ENCODE results near the gene KANSL3.

DNA sequence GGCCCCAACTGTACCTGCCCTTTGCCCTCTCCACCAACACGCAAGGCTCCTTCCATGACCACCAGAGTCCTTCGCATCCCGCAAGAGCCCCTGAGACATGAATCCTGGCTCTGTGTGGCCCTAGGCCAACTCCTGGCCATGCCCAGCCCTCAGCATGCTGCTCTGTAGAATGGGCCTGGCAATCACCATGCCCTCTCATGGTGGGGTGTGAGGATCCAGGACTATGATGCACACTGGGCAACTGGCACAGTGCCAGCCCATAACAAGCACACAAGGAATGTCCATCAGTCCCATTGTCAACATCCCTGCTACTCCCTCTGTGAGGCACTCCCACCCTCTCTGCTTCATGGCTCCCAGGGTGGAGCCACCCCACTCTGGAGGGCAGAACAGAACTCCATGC lies 49.2 kb upstream of the KANSL3 start:
- TF ChIP-seq POLR2A (IDR thresholded peaks at IDR 0.05) = no peak
- TF ChIP-seq, protein P1, sequence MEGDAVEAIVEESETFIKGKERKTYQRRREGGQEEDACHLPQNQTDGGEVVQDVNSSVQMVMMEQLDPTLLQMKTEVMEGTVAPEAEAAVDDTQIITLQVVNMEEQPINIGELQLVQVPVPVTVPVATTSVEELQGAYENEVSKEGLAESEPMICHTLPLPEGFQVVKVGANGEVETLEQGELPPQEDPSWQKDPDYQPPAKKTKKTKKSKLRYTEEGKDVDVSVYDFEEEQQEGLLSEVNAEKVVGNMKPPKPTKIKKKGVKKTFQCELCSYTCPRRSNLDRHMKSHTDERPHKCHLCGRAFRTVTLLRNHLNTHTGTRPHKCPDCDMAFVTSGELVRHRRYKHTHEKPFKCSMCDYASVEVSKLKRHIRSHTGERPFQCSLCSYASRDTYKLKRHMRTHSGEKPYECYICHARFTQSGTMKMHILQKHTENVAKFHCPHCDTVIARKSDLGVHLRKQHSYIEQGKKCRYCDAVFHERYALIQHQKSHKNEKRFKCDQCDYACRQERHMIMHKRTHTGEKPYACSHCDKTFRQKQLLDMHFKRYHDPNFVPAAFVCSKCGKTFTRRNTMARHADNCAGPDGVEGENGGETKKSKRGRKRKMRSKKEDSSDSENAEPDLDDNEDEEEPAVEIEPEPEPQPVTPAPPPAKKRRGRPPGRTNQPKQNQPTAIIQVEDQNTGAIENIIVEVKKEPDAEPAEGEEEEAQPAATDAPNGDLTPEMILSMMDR (IDR thresholded peaks at IDR 0.05) = no peak
